DMS79 (cell line): Measurements from ENCODE around the gene METTL24.
"Not testable (repeated sequence)": the region's sequence is repeated elsewhere in the genome, so short reads cannot be mapped to it uniquely, and the experiment has no call there.

ENCODE experiments used
- DNase-seq: peaks from one replicate; lab custom pipeline; 2025; lab: John Stamatoyannopoulos, UW

The METTL24 gene

DNA sequence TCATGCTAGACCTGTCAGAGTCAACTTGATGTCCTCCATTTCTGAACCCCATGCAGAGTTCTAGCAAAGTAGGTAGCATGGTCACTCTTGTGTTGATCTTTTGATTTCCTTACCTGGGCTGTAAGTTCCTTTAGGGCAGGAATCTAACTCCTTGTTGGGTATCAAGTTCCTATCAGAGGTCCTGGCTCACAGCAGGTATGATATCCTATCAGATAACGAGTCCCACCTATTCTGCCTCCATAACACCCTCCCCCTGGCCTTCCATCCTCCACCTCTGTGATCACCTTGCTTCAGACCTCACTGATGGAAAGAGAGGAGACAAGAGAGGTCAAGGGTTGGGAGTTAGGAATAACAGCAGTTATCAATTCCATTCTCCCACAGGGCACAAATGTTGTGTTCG is 101.8 kb downstream of the METTL24 start:
- DNase-seq = no peak

DNA sequence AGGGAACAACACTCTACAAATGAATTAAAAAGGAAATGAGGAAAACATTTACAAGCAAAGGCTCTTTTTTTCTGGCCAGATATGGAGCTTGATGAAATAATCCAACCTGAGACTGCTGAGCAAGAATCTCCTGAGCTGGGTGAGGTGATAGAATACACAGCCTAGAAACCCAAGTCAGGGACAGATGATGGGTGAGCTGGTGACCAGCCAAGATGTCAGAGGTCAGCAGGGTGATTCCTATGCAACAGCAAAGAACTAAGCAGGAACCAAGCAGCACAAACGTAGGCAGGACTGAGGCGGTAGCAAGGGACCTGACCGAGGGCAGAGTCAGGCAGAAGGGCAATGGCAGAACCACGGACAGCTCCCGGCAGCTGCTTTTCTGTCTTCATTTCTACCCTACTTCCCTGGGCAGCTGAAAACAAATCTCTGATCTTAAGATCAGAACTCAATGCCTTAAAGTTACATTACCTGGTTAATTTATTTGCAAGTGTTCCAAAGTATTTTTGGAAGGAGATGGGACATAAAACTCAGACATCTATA is 102.9 kb downstream of the METTL24 start:
- no peak for DNase-seq

DNA sequence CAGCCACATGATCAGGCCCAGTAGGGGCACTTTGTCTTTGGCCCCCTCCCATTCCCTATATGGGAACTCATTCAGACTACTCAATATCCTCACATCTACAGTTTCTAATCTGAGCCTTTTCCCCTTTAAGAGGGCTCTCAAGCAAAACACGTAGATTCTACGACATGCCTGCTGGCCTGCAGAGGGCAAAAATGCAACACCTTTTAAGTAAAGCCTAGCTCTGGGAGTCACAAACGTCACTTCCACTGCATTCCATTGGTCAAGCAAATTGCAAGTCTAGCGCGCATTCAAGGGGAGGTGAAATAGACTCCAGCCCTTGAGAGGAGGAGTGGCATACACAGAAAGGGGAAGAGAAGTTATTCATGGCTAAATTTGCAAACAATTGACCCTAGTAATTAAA is 107.3 kb downstream of the METTL24 start:
- DNase-seq = no peak

DNA sequence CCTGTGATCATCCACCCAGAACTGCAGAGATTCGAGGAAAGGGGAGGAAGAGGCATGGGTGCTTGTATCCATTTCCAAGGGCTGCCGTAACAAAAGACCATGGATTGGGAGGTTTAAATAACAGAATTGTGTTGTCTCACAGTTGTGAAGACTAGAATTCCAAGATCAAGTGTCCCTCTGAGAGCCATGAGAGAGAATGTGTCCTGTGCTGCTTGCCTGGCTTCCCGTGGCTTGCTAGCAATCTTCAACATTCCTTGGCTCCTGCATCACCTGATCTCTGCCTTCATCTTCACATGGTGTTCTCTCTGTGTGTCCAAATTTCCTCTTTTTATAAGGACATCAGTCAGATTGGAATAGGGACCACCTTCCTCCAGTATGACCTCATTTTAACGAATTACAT is 108.1 kb downstream of the METTL24 start:
- no peak for DNase-seq

DNA sequence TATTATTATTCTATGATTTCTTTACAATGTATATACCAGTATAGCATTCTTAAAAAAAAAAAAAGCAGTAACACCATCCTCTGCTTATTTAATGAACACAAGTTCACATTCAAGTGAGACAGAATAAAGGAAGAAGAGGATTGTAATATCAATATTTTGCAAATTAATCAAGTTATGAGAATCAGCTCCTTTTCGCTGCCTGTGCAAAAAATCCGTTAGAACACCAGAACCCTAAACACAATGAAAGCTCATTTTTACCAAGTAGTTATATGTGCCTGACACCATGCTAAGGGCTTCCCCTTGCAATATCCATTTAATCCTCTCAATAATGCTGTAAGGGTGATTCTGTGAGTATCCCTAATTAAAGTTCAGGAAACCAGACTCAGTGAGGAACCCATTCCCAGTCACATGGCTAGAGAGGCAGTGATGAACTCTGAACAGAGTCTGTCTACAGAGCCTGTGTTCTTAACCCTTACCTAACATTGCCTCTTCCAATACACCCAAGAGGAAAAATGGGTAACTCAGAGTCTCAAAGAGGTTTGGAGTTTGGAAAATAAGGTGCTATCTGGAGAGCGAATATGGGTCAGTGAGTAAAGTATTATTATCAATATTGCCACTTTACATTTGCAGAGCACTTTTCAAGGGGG is 111.1 kb downstream of the METTL24 start:
- no peak for DNase-seq

DNA sequence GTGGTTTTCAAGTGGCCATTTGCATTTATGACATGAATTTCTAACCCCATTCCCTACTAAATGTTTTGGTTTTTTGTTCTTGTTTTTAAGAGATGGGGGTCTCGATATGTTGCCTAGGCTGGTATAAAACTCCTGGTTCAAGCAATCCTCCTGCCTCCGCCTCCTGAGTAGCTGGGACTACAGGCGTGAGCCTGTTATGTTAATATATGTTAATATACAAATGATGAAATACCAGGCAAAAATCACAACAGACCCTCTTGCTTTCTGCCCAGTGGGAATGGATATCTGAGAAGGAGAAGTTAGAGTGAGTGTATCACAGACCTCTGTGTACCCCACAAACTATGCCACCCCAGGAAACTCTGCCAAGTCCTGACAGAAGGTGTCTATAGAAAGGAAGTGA is 111.8 kb downstream of the METTL24 start:
- no peak for DNase-seq

DNA sequence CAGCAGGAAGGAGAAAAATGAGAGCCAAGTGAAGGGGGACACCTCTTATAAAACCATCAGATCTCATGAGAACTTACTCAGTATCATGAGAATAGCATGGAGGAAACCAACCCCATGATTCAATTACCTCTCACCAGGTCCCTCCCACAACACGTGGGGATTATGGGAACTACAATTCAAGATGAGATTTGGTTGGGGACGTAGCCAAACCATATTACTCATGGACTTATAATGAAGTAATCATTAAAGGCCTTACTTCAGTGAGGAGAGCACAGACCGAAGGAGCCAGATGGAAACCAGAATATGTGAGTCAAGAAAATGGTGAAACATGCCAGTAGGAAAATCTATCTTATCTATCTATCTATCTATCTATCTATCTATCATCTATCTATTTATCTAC is 113.5 kb downstream of the METTL24 start:
- DNase-seq = not testable (repeated sequence)

DNA sequence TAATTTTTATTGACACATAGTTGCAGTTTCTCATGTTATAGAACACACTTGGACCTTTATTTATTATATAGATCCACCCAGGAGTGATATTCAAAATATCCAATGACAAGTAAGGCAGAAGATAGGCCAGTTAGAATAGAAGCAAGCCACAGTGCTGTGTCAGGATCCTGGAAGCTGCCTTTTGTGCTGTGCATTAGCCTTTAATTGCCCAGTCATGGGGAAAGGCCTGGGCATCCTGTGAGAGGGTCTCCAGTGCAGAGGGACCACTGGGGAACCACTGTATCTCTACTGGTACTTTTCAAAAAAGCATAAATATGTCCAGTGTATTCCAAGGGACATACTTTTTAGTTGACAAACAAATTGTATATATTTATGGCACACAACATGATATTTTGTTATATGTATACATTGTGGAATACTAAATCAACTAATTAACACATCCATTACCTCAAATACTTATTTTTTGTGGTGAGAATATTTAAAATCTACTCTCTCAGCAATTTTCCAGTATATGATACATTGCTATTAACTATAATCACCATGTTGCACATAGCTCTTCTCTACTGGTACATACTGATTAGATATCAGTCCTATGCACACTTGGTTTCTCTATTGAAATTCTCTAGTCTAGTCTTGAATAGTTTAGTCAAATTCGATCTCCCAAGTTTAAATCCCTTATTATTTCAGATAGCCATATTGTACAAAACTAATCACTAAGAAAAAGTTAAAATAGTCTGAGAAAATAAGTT is 118.4 kb downstream of the METTL24 start:
- no peak for DNase-seq

DNA sequence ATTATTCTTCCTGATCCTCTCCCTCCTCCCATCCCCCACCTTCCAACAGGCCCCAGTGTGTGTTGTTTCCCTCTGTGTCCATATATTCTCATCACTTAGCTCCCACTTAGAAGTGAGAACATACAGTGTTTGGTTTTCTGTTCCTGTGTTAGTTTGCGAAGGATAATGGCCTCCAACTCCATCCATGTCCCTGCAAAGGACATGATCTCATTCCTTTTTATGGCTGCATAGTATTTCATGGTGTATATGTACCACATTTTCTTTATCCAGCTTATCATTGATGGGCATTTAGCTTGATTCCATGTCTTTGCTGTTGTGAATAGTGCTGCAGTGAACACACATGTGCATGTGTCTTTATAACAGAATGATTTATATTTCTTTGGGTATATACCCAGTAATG is 122.1 kb downstream of the METTL24 start:
- not testable (repeated sequence) for DNase-seq

DNA sequence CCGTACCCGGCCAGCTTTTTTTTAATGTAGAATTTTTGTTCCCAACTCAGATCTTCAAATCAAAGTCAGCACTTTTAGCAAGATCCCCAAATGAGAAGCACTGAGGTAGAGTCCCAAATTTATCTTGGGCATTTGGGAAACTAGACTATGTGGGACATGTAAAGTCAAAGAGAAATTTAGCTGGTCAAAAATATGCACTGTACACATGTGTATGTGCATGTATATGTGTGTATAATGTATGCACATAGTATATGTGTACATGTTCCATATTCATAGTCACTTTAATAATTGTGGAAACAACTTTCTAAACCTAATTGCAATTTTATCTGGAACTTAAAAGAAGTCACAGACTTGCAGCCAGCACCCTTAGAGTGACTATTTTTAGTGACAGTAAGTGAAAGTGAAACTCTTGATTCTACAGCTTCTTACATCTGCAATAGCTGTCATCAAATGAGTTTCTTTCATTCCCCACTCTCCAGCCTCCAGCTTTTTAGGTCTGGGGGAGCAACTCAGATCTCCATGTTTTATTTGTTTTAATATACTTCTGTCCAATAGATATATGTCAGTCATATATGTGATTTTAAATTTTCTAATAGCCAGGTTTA is 124.3 kb downstream of the METTL24 start:
- no peak for DNase-seq

DNA sequence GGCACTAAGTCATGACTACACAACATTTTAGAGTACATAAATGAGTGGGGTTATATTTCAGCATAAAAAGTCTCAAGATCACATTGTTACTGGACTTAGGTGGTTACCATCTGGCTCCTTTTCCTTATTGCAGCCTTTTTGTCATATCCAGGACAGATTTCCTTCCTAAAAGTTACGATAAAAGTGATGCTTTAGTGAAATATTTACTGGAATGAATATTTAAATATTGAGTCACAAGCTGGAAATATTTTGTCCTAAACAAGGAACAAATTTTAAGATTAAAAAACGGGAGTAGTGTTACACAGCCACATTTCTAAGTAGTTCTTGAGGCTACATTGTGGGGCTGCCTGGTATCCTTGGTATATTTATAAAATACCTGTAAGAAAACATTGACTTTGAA is 125.7 kb downstream of the METTL24 start:
- DNase-seq = no peak

DNA sequence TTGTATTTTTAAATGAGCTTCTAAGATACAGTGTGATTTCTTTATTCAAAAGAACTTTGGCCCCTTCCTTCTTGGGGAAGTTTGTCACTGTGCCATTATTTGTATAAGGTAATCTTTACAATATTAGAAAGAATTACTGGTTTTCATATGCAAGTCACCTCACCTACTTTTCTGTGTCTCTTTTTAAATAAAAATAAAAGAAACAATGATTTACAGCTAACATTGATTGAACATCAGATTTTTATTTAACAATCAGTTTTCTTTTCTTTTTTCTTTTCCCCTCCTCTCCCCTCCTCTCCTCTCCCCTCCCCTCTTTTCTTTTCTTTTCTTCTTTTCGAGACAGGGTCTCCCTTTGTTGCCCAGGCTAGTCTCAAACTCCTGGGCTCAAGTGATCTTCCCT is 131.9 kb downstream of the METTL24 start:
- no peak for DNase-seq

DNA sequence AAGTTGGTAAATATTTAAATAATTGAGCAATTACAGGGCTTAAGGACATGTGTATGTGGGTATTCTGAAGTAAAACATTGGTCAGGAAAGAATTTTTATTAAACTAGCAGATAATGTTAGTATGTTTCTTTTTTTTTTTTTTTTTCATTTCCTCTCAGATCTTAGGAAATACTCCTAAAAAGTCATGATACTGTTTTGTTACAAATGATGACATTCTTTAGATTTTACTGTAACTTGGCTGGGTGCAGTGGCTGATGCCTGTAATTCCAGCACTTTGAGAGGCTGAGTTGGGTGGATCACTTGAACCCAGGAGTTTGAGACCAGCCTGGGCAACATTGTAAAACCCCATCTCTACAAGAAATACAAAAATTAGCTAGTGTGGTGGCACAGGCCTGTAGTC is 136.4 kb downstream of the METTL24 start:
- DNase-seq = no peak

DNA sequence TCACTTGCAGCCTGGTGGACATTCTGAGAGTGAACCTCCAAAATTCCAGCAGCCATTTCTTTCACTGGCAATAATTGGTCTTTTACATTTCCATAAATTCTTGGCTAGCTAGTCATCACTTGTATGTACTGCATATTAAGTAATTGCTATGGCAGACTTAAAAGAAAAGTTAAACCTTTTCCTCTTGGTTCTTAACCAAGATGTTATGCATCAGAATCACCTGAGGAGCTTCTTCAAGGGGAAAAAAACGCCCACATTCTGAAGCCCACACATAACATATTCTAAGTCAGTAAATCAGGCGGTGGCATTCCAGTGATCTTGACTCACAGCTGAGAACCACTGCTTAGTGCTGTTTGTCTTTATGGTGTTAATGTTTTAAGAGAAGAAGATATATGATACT is 140.9 kb downstream of the METTL24 start:
- DNase-seq = no peak

DNA sequence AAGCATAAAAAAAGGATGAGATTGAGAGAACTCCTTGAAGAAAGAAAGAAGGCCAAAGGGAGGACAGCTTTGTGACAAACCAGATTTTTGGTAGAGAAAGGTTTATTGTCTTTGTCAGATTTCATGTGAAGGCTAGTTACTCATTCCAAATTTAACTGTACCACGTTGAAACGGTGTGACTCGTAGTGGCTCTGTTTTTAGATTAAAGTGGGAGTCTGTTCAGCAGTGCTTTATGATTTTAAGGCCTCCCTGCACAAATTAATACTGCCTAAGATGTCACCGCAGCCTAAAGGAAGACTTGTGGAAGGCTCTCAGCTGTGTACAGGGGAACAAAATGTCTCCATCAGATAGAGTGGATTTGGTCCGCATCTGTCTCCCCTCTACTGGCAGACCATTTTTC is 142.0 kb downstream of the METTL24 start:
- DNase-seq = no peak

DNA sequence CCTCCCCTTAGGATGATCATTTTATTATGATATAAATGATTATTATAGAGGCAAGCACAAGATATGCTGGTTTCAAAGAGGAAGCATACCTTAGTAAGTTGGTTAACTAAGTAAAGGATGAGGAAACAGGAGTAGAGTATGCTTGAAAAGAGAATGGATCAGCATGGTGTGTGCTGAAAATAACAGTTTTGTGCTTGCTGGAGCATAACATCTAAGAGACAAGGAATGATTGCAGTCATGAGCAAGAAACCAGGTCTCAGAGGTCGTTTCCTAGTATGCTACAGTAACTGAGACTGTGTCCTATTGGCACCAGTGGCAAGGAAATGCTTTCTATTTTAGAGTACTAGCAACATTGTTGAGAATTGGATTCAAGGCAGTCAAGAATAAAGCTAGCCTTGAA is 143.8 kb downstream of the METTL24 start:
- no peak for DNase-seq

DNA sequence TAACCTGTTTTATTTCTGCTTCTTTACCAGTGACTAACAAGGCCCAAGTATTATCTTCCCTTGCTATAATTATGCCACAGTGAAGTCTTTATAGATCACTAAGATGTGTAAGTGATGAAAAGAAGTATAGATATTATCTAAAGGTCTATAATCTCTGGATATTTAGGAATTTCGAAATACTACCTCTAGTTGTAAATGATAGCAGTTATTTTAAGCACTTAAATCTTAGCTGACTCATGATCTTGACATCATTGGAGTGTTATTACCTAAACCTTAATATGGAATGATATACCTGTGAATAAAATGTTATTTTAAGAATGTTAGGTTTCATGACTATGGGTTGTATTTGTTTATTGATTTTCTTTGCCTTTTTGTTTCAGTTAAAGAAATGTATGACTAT is 146.4 kb downstream of the METTL24 start:
- DNase-seq = no peak

DNA sequence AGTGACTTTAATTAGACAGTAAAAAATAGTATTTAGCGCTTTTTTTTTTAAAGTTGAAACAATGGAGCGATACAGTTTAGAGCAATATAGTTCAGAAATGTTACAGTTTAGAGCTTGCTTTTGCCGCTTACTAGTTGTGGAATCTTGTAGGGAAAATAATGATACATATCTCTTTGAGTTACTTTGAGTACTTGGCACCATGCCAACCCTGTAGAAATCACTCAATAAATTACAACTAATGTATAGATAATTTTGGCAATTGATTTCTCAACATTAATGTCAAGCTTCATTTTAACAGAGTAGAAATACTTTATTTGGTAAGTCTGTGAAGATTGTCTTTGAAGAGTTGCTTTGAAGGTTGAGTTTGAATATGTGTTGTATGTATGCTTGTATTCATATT is 150.5 kb downstream of the METTL24 start:
- DNase-seq = no peak

DNA sequence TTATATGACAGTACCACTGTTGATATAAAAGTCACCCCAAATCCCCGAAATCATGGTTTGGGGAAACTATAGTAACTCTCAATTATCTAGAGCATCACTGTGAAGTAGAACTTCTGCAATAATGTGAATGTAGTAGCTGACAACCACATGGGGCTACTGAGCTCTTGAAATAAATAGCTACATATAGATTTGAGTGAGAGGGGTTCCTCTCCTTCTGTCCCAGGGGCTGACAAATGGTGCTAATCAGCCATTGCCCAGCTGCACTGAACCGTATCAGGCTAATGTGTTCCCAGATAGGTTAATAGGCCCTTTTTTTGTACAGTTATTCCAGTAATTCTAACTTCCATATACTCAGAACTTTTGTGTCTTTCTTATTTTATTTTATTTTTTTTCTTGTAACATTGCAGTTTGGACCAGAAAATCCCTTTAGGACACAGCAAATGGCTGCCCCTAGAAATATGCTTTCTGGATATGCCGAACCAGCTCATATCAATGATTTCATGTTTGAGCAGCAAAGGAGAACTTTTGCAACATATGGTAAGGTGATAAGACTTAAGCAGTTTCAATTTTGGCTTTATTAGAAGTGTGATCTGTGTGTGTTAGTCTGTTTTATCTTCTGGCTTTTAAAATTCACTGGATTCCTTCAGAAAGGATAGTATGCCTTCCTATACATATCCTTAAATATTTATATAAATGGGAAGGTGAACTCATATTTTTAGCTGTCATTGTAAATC is 156.8 kb downstream of the METTL24 start:
- DNase-seq = no peak

DNA sequence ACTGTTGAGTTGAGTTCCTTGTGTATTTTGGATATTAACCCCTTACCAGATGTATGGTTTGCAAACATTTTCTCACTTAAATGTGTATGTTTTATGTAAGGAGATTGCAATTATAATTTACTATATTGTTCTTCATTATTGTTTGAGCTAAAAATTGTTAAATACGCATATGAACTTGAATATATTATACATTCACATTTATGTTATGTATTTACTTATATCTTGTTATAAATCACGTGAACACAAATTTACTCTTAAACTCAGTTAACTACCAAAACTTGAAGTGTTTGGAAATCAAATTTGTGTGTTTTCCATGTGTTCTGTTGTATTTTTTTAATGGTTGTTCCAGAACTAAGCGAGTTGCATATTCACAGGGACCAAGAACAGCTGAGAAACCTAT is 159.6 kb downstream of the METTL24 start:
- no peak for DNase-seq

DNA sequence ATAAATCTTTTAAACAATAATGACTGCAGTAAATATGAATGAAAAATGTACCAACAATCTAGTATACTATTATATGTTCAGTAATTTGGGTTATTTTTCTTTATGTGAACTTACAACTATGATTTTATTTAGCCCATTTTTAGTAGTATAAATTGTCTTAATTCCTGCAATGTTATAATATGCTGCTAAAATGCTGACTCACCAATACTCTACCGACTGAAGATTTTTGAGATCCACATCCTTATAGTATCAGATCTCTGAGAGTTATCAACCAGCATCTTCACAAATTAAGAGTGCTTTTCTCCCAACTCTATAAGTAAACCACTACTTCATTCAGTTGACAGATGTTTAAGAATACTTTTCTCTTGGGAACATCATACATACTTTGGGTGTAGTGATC is 161.3 kb downstream of the METTL24 start:
- DNase-seq = no peak

DNA sequence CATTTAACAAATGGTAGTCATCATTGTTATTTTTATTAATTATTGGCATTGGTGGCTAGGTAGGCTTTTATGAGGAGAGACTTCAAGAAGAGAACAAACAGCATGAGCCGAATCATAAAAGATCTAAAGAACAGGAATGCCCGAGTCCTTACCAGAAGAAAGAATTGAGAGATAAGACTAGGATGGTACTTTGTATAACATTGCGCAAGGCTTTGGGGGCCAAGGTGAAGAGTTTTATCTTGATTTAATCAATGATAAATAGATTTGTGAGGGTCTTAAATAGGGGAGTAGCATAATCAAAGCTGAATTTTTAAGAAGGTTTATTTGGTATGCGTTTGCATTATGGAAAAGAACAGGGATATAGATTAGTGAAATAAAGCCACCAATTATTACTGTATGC is 162.5 kb downstream of the METTL24 start:
- DNase-seq = no peak
